GM19395 (cell line): ENCODE results near the gene NTRK2.
A peak's percentile ranks its signal among the peaks of the same experiment; 100 is the strongest.

Experiments used
- ATAC-seq: cut with Tn5 transposase; IDR thresholded peaks from one replicate; pipeline ENCODE4 v1.9.1; 2021; ENCODE audit warnings: mild to moderate bottlenecking, moderate library complexity; ENCODE audit not compliant: unreplicated experiment

NTRK2 gene

DNA sequence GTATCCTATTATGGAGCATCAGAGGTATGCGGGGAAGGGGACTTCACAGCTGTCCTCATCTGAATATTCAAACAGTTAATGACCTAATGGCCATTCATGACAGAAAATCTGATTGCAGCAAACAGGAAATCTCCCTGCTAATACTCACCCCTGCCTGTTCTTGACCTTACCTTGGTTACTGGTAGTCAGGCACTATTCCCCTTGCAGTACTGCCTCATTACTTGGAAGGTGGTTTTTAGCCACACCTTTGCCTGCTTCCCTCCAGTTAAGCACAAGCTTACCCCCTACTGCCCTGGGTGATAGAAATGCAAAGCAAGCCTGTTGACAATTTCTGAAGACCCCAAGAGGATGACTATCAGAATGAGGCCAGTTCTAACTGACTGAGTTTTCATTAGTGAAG lies 332.4 kb downstream of the NTRK2 start:
- ATAC-seq = no peak

DNA sequence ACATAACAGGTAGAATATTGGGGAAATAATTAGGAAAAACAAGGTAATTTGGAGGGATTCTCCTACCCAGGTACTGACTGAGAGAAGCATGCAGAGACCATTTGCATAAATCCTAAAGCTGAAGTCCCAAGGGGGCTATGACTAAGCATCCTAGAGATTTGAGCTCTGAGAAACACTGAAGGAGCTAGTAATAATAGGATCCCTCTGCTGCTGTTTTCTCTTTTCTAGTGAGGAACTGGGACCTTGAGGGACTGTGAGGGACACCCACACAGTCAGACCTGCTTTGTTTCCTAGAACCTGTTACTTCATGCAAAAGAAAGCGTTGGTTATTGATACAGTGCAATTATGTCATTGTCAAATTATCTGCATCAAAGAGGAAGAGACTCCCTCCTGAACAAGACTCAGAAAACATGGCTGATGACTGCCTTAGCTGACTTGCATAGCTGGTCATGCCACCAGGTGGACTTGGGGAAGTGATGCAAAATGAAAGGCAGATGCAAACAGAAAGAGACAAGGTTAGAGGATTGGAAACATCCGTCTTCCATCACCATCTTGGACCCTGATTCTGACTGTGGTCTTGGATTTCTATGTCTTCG lies 335.4 kb downstream of the NTRK2 start:
- ATAC-seq = no peak

DNA sequence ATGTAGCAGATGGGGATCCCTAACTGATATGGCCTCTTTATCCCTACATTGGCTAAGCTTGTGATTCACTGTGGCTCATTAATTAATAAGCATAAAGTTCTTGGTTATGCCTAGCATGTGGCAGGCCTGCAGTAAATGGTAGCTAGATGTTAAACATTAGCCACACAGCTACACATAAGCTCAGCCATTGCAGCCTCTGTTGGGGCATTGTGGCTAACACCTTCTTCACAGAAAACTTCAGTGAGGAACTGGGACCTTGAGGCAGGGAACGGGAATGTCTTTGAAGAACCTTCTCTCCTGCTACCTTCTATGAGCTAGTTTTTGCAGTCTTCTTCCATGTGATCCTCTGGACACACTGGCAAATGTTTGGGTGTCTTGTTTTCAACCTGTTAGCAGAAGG lies 338.2 kb downstream of the NTRK2 start:
- ATAC-seq = no peak

DNA sequence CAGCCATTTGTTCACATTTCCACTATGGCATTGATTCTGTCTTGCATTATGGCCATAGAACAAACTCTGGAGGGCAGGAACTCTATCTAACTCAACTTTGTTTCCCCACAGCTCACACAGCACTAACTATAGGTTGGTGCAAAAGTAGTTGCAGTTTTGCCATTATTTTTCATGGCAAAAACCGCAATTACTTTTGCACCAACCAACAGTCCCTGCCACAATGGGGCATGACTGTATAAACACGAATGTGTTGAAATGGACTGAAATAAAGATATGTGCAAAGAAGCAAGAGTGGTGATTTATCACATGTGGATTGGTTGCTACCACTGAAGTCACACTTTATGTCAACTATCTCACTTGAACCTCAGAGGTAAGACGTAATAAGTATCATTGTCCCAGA lies 338.7 kb downstream of the NTRK2 start:
- no peak for ATAC-seq

DNA sequence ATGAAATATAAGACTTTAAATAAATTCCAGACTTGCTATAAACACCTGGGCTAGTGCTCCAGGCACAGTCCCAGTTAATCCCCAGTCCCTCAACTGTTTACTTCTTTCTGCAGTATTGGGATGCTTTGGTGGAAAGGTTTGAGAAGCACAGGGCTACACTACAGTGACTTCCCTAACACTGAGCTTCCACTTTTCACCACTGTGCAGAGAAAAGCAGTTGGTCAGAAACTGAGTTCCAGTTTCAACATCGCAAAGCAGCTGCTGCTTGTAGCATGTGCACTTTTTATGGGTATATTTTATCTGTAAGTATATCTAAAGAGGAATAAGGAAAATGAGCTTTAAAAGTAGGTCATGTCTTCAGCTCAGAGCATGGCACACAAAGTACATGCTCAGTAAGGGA lies 339.7 kb downstream of the NTRK2 start:
- ATAC-seq = peak; percentile 83

GRCh38 chr9:85013703-85014102 lies 344.2 kb downstream of the NTRK2 start:
- no peak for ATAC-seq

- ATAC-seq = no peak
These were observed 344.8 kb downstream of the NTRK2 start for GRCh38 chr9:85014292-85014691.

DNA sequence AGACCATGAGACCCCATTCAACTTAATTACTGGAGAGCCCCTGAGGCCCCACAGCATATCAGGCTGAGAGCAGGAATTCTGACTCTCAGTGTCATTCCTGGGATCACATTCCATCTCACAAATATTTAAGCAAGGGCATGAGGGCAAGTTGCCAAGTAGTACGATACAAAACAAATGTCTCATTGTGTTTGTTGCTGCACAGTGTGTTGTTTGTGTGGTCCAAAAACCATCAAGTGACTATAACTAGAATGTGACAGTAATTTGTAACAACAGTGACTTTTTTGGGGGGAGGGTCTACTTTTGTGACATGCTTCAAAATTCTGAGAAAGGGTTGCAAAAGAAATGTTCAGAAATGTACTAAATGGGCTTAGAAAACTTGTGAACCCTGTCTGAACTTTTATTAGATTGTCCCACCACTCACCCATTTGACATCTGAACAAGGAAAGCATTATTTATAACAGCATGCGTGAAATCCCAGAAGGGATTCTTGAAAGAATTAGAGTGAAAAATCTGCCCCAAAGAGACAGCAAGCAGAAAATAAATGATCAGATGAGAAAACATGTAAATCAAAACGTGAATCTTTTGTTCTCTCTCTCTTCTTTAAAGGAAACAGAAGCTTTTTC lies 347.0 kb downstream of the NTRK2 start:
- no peak for ATAC-seq

DNA sequence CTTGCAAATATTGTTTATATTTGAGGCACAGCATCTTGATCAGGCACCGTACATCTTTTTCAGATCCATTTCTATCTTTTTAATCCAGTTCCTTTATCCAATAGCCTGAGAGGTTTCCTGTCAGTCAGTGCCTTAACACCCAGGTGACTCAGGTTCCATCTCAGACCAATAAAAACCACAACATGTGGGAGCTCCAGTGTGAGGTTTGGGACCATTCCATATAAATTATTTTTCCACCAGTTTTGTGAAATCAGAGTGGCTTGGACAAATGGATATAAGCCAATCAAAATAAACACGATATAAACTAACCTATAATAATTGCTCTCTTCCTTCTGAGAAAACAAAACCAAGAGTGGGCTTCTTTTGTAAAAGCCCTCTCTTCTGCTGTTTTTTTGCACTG lies 351.3 kb downstream of the NTRK2 start:
- no peak for ATAC-seq

DNA sequence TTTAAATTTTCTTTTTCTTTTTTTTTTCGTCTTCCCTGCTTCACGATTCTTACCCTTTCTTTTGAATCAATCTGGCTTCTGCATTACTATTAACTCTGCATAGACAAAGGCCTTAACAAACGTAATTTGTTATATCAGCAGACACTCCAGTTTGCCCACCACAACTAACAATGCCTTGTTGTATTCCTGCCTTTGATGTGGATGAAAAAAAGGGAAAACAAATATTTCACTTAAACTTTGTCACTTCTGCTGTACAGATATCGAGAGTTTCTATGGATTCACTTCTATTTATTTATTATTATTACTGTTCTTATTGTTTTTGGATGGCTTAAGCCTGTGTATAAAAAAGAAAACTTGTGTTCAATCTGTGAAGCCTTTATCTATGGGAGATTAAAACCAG lies 352.2 kb downstream of the NTRK2 start:
- ATAC-seq = no peak

DNA sequence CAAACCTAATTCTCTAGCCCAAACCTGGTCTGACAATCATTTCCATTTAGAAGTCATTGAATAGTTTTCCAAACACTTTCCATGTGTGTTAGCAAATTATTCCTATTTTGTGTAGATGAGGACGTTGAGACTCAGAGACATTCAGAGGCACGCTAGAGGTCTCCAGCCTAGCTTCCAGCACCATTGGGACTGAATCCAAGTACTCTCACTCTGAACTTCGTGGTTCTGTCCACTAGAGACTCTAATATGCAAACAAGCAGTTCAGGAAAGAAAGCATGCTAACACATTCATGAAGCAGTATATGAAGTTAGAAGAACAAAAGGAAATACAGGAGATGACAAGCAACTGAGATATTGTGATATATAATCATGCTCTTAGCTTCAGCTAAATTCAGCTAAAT lies 354.8 kb downstream of the NTRK2 start:
- ATAC-seq = no peak

- no peak for ATAC-seq
These were observed 356.1 kb downstream of the NTRK2 start for GRCh38 chr9:85025638-85026037.

DNA sequence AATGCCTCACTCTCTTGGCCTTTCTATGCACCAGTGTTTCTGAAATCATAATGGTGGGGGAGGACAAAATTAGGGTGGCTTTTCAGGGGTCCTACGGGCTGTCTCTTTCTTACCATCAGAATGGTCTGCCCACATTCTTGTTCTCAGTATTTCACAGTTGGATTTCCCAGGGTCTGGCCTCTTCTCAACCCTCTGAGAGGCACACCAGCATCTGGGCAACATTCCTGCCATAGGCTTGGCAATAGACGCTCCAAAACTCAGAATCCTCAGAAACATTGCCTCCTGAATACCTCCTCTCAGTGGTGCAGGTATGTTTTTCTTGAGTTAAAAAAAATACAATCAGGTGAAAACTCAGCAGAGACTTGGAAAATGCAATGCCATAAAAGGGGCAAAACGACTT lies 358.3 kb downstream of the NTRK2 start:
- no peak for ATAC-seq

DNA sequence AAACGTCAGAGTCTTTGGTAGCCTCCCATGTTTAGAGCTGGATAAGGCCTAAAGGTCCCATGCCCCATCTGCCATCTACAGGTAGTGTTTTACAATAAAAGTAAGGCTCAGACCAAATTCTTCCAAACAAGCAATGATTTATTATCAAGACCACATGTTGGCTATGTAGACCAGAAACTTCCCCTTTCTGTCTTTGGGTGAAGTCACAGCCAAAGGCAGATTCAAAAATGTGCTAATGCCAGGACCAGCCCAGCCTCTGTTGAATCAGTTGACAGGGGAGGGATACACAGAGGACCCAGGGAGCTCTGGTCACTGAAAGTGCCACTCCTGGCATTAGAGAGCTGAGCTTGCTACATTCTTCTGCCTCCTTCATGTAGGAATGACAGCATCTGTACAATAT lies 360.8 kb downstream of the NTRK2 start:
- no peak for ATAC-seq

DNA sequence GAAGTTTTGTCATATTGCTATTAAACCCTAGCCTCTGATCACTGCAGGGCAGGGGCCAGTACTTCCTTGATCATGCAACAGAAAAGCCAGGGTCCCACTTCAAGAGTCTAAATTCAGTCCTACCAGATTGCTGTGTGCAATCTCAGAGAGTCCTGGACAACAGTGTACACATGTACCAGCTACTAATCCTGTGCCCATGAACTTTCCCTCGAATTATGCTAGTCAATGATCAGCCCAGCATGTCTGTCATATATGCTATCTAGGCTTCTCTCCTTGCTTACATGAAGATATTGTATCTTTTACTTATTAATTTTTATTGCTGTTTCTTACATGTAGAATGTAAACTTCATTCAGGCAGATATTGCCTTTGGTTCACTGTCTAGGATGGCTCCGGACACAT lies 367.0 kb downstream of the NTRK2 start:
- no peak for ATAC-seq

DNA sequence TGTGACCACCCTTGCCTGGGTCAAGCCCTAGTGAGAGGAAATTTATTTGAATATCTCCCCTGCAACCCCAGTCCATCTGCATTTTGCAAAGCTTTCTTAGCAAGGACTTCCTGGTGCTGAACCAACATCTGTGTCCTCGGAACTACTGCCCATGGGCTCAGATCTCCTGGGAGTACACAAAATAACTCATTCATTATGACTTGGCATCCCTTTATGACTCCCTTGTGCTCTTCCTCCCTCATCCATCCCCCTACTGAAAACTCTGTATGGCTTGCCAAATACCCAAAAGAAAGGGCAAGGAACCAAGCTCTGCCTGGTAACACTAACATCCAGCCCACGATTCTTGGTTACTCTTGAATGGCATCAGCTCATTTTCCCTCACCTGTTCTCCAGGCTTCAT lies 368.5 kb downstream of the NTRK2 start:
- no peak for ATAC-seq

GRCh38 chr9:85038824-85039608 lies 369.5 kb downstream of the NTRK2 start:
- no peak for ATAC-seq

GRCh38 chr9:85040146-85040545 lies 370.6 kb downstream of the NTRK2 start:
- no peak for ATAC-seq

GRCh38 chr9:85040821-85041465 lies 371.4 kb downstream of the NTRK2 start:
- no peak for ATAC-seq

DNA sequence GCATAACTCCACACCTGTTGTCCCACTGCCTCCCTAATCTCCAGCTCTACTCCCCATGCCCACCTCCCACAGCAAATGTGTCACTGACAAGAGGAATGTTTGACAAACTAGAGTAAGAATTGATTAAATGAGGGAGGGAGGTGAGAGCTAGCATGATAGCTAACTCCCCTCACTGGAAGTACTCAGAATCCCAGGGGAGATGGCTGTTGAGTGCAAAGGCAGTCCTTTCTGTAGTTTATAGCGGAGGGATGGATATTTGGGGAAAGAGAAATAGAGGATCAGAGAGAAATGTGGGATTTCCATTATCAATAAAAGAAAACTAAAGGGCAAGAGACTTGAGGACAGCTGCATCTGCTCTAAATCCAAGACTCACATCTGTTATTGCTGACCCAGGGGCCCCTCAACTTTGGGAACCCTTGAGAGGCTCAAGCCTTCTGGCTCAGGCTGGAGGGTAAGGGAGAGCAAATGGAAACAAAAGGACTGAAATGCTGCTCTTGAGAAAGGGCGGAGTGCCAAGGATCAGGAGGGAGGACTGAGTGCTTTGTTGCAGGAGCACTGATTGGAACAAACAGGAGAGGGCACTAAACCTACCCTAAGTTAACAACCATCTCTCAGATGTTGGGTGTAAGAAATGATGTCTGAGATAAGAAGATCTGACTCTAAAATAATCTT lies 372.1 kb downstream of the NTRK2 start:
- no peak for ATAC-seq

DNA sequence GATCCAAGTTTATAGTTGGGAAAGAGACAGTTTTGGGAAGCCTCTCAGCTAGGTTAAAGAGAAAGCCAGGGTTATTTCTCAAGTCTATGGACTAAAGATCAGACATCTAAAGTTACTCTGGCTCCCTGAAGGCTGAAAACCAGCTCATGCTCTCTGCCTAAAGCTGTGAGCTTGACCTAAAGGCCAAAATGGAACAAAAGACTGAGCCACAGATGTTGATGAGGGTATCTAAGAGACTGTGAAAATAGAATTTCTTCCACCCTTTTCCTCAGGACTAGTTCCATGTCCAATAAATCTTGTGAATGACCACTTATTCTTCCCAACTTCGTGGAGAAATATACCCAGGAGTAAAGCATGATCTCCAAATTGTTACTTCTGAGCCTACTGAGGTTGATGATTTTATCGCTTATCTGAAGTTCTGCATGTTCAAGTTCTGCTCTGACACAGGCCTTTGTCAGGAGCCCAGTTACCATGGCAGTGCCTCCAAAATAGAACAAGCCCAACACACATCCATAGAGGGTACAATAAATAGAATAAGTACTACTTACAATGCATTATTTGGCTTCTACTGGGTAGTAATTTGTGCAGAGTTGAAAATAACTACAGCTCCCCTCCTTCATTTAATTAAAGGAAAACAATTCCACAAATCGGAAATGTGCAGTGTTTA lies 373.6 kb downstream of the NTRK2 start:
- ATAC-seq = no peak
